B cell (primary cell): Measurements from ENCODE around the gene SLC25A25. TPM values are rescaled to one million over a fixed set of nuclear protein-coding genes. Genes with fewer than 3 reads are reported as not detected.

Experiments
- ATAC-seq: fragments of 200-7000 bp; cut with Tn5 transposase; one replicate; pipeline ENCODE4 v1.10.0; 2021; ENCODE audit warnings: low read depth, mild to moderate bottlenecking, moderate number of reproducible peaks, moderate library complexity
- CTCF ChIA-PET: fragments of 350-600 bp; sonication (Branson Sonifier 250); formaldehyde crosslinking; loops from one replicate; lab custom pipeline; 2021; ENCODE audit warnings: antibody characterized with exemption, inconsistent platforms; lab: Charles Lee
- POLR2A ChIA-PET: fragments of 350-600 bp; sonication (Branson Sonifier 250); formaldehyde crosslinking; loops from one replicate; lab custom pipeline; 2021; ENCODE audit warnings: antibody characterized with exemption; lab: Charles Lee
- DNase-seq: peaks from one replicate; pipeline ENCODE4 v3.0.0; 2013
- H2AFZ ChIP-seq: 2 replicates; pipeline ENCODE4 v1.6.1; 2012; ENCODE audit warnings: mild to moderate bottlenecking, low read depth, low read length; ENCODE audit not compliant: insufficient read depth, poor library complexity, severe bottlenecking
- H3K27ac ChIP-seq, 2 donors: 1 replicate in 1 of 2; 2 replicates in 1 of 2; pipeline ENCODE4 v1.5.1; 2012 to 2013; ENCODE audit warnings: low read length in 2 of 2, mild to moderate bottlenecking in 2 of 2, moderate library complexity in 1 of 2
- H3K27me3 ChIP-seq, 4 experiments: fragments of 200-600 bp in 1 of 4; sonication (generic) in 1 of 4; replicated peaks in 1 of 4; 1 replicate in 2 of 4; 2 replicates in 2 of 4; pipeline versions ENCODE4 v1.6.1 to v1.7.0; 2013 to 2016; ENCODE audit warnings: low read length in 3 of 4, mild to moderate bottlenecking in 2 of 4, mixed read lengths in 1 of 4, moderate library complexity in 1 of 4; ENCODE audit not compliant: insufficient read depth in 4 of 4, control insufficient read depth in 3 of 4; ENCODE audit errors: control extremely low read depth in 1 of 4
- H3K36me3 ChIP-seq, 2 experiments: replicated peaks in 1 of 2; 1 replicate in 1 of 2; 2 replicates in 1 of 2; pipeline versions ENCODE4 v1.6.1 to v1.7.1; 2013; ENCODE audit warnings: low read length in 1 of 2; ENCODE audit not compliant: insufficient read depth in 2 of 2, control insufficient read depth in 1 of 2; ENCODE audit errors: control extremely low read depth in 1 of 2, extremely low read depth in 1 of 2
- H3K4me1 ChIP-seq, 2 donors: fragments of 200-600 bp in 1 of 2; sonication (generic) in 1 of 2; 1 replicate in 1 of 2; 2 replicates in 1 of 2; pipeline versions ENCODE4 v1.5.1 to v1.6.1; 2013 to 2017; ENCODE audit warnings: low read length in 2 of 2; ENCODE audit not compliant: control insufficient read depth in 2 of 2, insufficient read depth in 2 of 2
- H3K4me2 ChIP-seq: replicated peaks from 2 replicates; pipeline ENCODE3; 2012; ENCODE audit warnings: mild to moderate bottlenecking, low read depth, low read length; ENCODE audit not compliant: poor library complexity, severe bottlenecking
- H3K4me3 ChIP-seq, 5 experiments: fragments of 200-600 bp in 1 of 5; sonication (generic) in 1 of 5; 1 replicate in 3 of 5; 2 replicates in 2 of 5; pipeline versions ENCODE4 v1.5.1 to v1.7.0; 2011 to 2016; ENCODE audit warnings: low read length in 4 of 5, mild to moderate bottlenecking in 4 of 5, low read depth in 2 of 5, control low read depth in 1 of 5, moderate library complexity in 1 of 5; ENCODE audit not compliant: insufficient read depth in 1 of 5; ENCODE audit errors: control extremely low read depth in 1 of 5, extremely low read depth in 1 of 5
- H3K79me2 ChIP-seq: fragments of 200-600 bp; sonication (generic); one replicate; pipeline ENCODE4 v1.6.0; 2016; ENCODE audit warnings: low read length; ENCODE audit not compliant: control insufficient read depth, insufficient read depth
- H3K9ac ChIP-seq: fragments of 200-600 bp; sonication (generic); 2 replicates; pipeline ENCODE4 v1.6.1; 2017; ENCODE audit warnings: mild to moderate bottlenecking, low read length, moderate library complexity
- H3K9me3 ChIP-seq, 3 donors: one replicate each; pipeline versions ENCODE4 v1.6.1 to v1.7.1; 2013; ENCODE audit warnings: low read length in 2 of 3; ENCODE audit not compliant: control insufficient read depth in 2 of 3, insufficient read depth in 1 of 3; ENCODE audit errors: control extremely low read depth in 1 of 3
- H4K20me1 ChIP-seq: 2 replicates; pipeline ENCODE4 v1.6.0; 2012; ENCODE audit warnings: mild to moderate bottlenecking, low read length; ENCODE audit not compliant: insufficient read depth, control insufficient read depth, poor library complexity, severe bottlenecking
- H3K27ac Mint-ChIP-seq: one replicate; pipeline ENCODE4 v1.8.0; 2021; ENCODE audit warnings: mixed read lengths
- H3K27me3 Mint-ChIP-seq: one replicate; pipeline ENCODE4 v1.8.0; 2021; ENCODE audit warnings: mixed read lengths
- H3K4me1 Mint-ChIP-seq: one replicate; pipeline ENCODE4 v1.8.0; 2021; ENCODE audit warnings: mixed read lengths
- H3K4me3 Mint-ChIP-seq: one replicate; pipeline ENCODE4 v1.8.0; 2021; ENCODE audit warnings: mixed read lengths
- H3K9me3 Mint-ChIP-seq: one replicate; pipeline ENCODE4 v1.8.0; 2022; ENCODE audit warnings: mixed read lengths; ENCODE audit not compliant: insufficient read depth
- CTCF ChIP-seq: fragments of 200-600 bp; IDR thresholded peaks from one replicate; pipeline ENCODE4 v1.8.0; 2022; ENCODE audit warnings: antibody characterized with exemption, mild to moderate bottlenecking
- EZH2 ChIP-seq: IDR thresholded peaks from 2 replicates; pipeline ENCODE4 v1.6.1; 2012; ENCODE audit warnings: borderline replicate concordance, low read depth, mild to moderate bottlenecking, moderate library complexity, low read length; ENCODE audit not compliant: insufficient read depth, poor library complexity, severe bottlenecking
- WGBS: methylation state at CpG from one replicate; pipeline ENCODE4 v1.1.5; 2013; ENCODE audit warnings: missing lambda C conversion rate; ENCODE audit not compliant: insufficient coverage; 5-methylcytosine and 5-hydroxymethylcytosine counted together
- intact Hi-C: fragments of 100-400 bp; cut with micrococcal nuclease; formaldehyde crosslinking; loops from one replicate; pipeline ENCODE4 v1.10.0; 2022
- polyA plus RNA-seq: library from polyadenylated mRNA; depleted of rRNA; stranded (reverse); fragments of >200 nt; gene quantifications from 2 replicates; pipeline ENCODE4 v1.2.3, GENCODE V29; 2012
- total RNA-seq, 2 donors: library from RNA; stranded (reverse); fragments of 120-200 nt in 1 of 2; gene quantifications; 1 replicate in 1 of 2; 2 replicates in 1 of 2; pipeline versions ENCODE4 v1.2.3 to v1.2.4, GENCODE V29; 2013 to 2022

The SLC25A25 gene
- total and polyA plus RNA-seq, 2 donors (not counting 1 experiment from before 2014, with no cell fraction given) = 12.1 to 18.6 TPM

GRCh38 chr9:128155736-128156500 is 87.9 kb downstream of the SLC25A25 start:
- no peak overlapping the region for H3K27ac Mint-ChIP-seq
- TF ChIP-seq EZH2 (no peak), CTCF (no peak)
- no peaks in the 10 kb centered on the region for H3K27me3 Mint-ChIP-seq
- H3K4me1 ChIP-seq = peaks cover 2 to 14% of the 10 kb centered on the region in 2 donors
- no peaks in the 10 kb centered on the region for H4K20me1 ChIP-seq
- no peaks in the 10 kb centered on the region for H3K36me3 ChIP-seq
- no peak overlapping the region for H3K4me2 ChIP-seq
- WGBS = 91% methylated on average over 4 of the region's 7 CpGs
- no peak for ATAC-seq
- no peaks in the 10 kb centered on the region for H3K9me3 Mint-ChIP-seq
- intact Hi-C loops = no loop called here
- no peaks in the 10 kb centered on the region for H3K27me3 ChIP-seq
- peaks cover 2% of the 10 kb centered on the region for H3K4me1 Mint-ChIP-seq
- peaks cover 6% of the 10 kb centered on the region for H3K79me2 ChIP-seq
- no peak overlapping the region for H3K27ac ChIP-seq
- ChIA-PET POLR2A (no interaction called here), CTCF (no interaction called here)
- H2AFZ ChIP-seq = no peak overlapping the region
- H3K9me3 ChIP-seq = no peaks in the 10 kb centered on the region
- no peak for DNase-seq
- no peak overlapping the region for H3K4me3 ChIP-seq
- H3K4me3 Mint-ChIP-seq = no peak overlapping the region
- no peak overlapping the region for H3K9ac ChIP-seq

Other genes with a start within 250 kb of the SLC25A25 start
- gene ENG, start 213.6 kb upstream of the SLC25A25 start, total RNA-seq = 12.6 and 14.0 TPM in 2 replicates
- 3.5 and 5.4 TPM in 2 replicates for gene ENG, start 213.6 kb upstream of the SLC25A25 start, polyA plus RNA-seq
- 31.8 and 35.0 TPM in 2 replicates for gene AK1, start 190.6 kb upstream of the SLC25A25 start, total RNA-seq
- gene AK1, start 190.6 kb upstream of the SLC25A25 start, polyA plus RNA-seq = 28.0 and 33.6 TPM in 2 replicates
- gene ST6GALNAC6, start 168.6 kb upstream of the SLC25A25 start, total RNA-seq = 126 and 136 TPM in 2 replicates
- gene ST6GALNAC6, start 168.6 kb upstream of the SLC25A25 start, polyA plus RNA-seq = 54.7 and 68.0 TPM in 2 replicates
- 198 and 199 TPM in 2 replicates for gene ST6GALNAC4, start 151.2 kb upstream of the SLC25A25 start, total RNA-seq
- 80.5 and 98.8 TPM in 2 replicates for gene ST6GALNAC4, start 151.2 kb upstream of the SLC25A25 start, polyA plus RNA-seq
- gene PIP5KL1, start 137.5 kb upstream of the SLC25A25 start, total RNA-seq = 1.4 and 2.1 TPM in 2 replicates
- gene PIP5KL1, start 137.5 kb upstream of the SLC25A25 start, polyA plus RNA-seq = 0.75 and 0.88 TPM in 2 replicates
- gene DPM2, start 130.4 kb upstream of the SLC25A25 start, total RNA-seq = 42.9 and 45.9 TPM in 2 replicates
- 19.4 and 34.1 TPM in 2 replicates for gene DPM2, start 130.4 kb upstream of the SLC25A25 start, polyA plus RNA-seq
- gene EEIG1, start 87.2 kb upstream of the SLC25A25 start, total RNA-seq = 245 and 267 TPM in 2 replicates
- gene EEIG1, start 87.2 kb upstream of the SLC25A25 start, polyA plus RNA-seq = 39.9 and 57.2 TPM in 2 replicates
- gene NAIF1, start 912 bp upstream of the SLC25A25 start, total RNA-seq = 11.4 and 12.9 TPM in 2 replicates
- gene NAIF1, start 912 bp upstream of the SLC25A25 start, polyA plus RNA-seq = 12.6 and 16.6 TPM in 2 replicates
- gene PTGES2, start 59.5 kb downstream of the SLC25A25 start, total RNA-seq = 68.0 and 77.8 TPM in 2 replicates
- 103 and 113 TPM in 2 replicates for gene PTGES2, start 59.5 kb downstream of the SLC25A25 start, polyA plus RNA-seq
- not detected in 2 replicates for gene LCN2, start 81.2 kb downstream of the SLC25A25 start, total RNA-seq
- gene LCN2, start 81.2 kb downstream of the SLC25A25 start, polyA plus RNA-seq = not detected in 2 replicates
- gene BBLN, start 92.0 kb downstream of the SLC25A25 start, total RNA-seq = 38.2 and 44.3 TPM in 2 replicates
- 101 and 148 TPM in 2 replicates for gene BBLN, start 92.0 kb downstream of the SLC25A25 start, polyA plus RNA-seq
- gene CIZ1, start 123.3 kb downstream of the SLC25A25 start, total RNA-seq = 160 and 169 TPM in 2 replicates
- 77.5 and 79.9 TPM in 2 replicates for gene CIZ1, start 123.3 kb downstream of the SLC25A25 start, polyA plus RNA-seq
- gene DNM1, start 135.1 kb downstream of the SLC25A25 start, total RNA-seq = 1.3 and 1.9 TPM in 2 replicates
- 0.63 and 1.2 TPM in 2 replicates for gene DNM1, start 135.1 kb downstream of the SLC25A25 start, polyA plus RNA-seq
- 76.3 and 87.3 TPM in 2 replicates for gene GOLGA2, start 207.8 kb downstream of the SLC25A25 start, total RNA-seq
- gene GOLGA2, start 207.8 kb downstream of the SLC25A25 start, polyA plus RNA-seq = 23.2 and 43.6 TPM in 2 replicates
- 8.6 and 13.3 TPM in 2 replicates for gene SWI5, start 208.0 kb downstream of the SLC25A25 start, total RNA-seq
- gene SWI5, start 208.0 kb downstream of the SLC25A25 start, polyA plus RNA-seq = 16.1 and 23.3 TPM in 2 replicates